AG20443 (cell line): Measurements from ENCODE around the gene EPHA6.

Experiments
- DNase-seq: peaks from one replicate; pipeline ENCODE4 v3.0.0; 2012; ENCODE audit warnings: low spot score, mixed read lengths

Gene EPHA6

GRCh38 chr3:97277708-97278107 is 463.3 kb downstream of the EPHA6 start:
- no peak for DNase-seq

GRCh38 chr3:97278506-97278905 is 464.1 kb downstream of the EPHA6 start:
- no peak for DNase-seq

- DNase-seq, result no peak
Measured at GRCh38 chr3:97291901-97292300, 477.5 kb downstream of the EPHA6 start.

GRCh38 chr3:97293596-97294131 is 479.3 kb downstream of the EPHA6 start:
- no peak for DNase-seq

- no peak for DNase-seq
Measured at GRCh38 chr3:97297032-97297431, 482.6 kb downstream of the EPHA6 start.

- no peak for DNase-seq
Measured at GRCh38 chr3:97301114-97301513, 486.7 kb downstream of the EPHA6 start.

GRCh38 chr3:97306226-97306625 is 491.8 kb downstream of the EPHA6 start:
- DNase-seq, result no peak

GRCh38 chr3:97338375-97338774 is 524.0 kb downstream of the EPHA6 start:
- DNase-seq, result no peak

GRCh38 chr3:97340940-97341339 is 526.5 kb downstream of the EPHA6 start:
- DNase-seq, result no peak

GRCh38 chr3:97347780-97348179 is 533.4 kb downstream of the EPHA6 start:
- no peak for DNase-seq

GRCh38 chr3:97350971-97351370 is 536.6 kb downstream of the EPHA6 start:
- DNase-seq, result no peak

GRCh38 chr3:97353176-97353575 is 538.8 kb downstream of the EPHA6 start:
- DNase-seq, result no peak

- no peak for DNase-seq
Measured at GRCh38 chr3:97359977-97360376, 545.6 kb downstream of the EPHA6 start.

GRCh38 chr3:97360804-97361203 is 546.4 kb downstream of the EPHA6 start:
- DNase-seq, result no peak

GRCh38 chr3:97384583-97384982 is 570.2 kb downstream of the EPHA6 start:
- no peak for DNase-seq

- no peak for DNase-seq
Measured at GRCh38 chr3:97388774-97389173, 574.4 kb downstream of the EPHA6 start.

- DNase-seq, result no peak
Measured at GRCh38 chr3:97389936-97390335, 575.5 kb downstream of the EPHA6 start.

GRCh38 chr3:97391167-97391566 is 576.8 kb downstream of the EPHA6 start:
- no peak for DNase-seq

GRCh38 chr3:97409612-97410011 is 595.2 kb downstream of the EPHA6 start:
- DNase-seq, result no peak

GRCh38 chr3:97421565-97421964 is 607.2 kb downstream of the EPHA6 start:
- DNase-seq, result no peak

- DNase-seq, result no peak
Measured at GRCh38 chr3:97425002-97425401, 610.6 kb downstream of the EPHA6 start.

- no peak for DNase-seq
Measured at GRCh38 chr3:97430601-97431000, 616.2 kb downstream of the EPHA6 start.

GRCh38 chr3:97432914-97433313 is 618.5 kb downstream of the EPHA6 start:
- DNase-seq, result no peak

GRCh38 chr3:97438131-97438530 is 623.7 kb downstream of the EPHA6 start:
- no peak for DNase-seq

- DNase-seq, result no peak
Measured at GRCh38 chr3:97439373-97439772, 625.0 kb downstream of the EPHA6 start.
